GM23338 (cell line): ENCODE measurements around the gene PSMA7. TPM values are rescaled to one million over a fixed set of nuclear protein-coding genes. Genes with fewer than 3 reads are reported as not detected.

Source experiments
- ATAC-seq: fragments of 200-7000 bp; cut with Tn5 transposase; 3 replicates; pipeline ENCODE4 v1.9.1; 2020
- DNase-seq: peaks from one replicate; pipeline ENCODE4 v3.0.0-alpha.2; 2015; ENCODE audit warnings: low spot score
- H2AFZ ChIP-seq: fragments of 200-600 bp; sonication (generic); 2 replicates; pipeline ENCODE4 v1.8.0; 2016; ENCODE audit warnings: antibody characterized with exemption, mild to moderate bottlenecking, moderate library complexity
- H3F3A ChIP-seq: fragments of 200-600 bp; sonication (generic); replicated peaks from 2 replicates; pipeline ENCODE4 v1.8.0; 2017; ENCODE audit warnings: antibody characterized with exemption, mixed run types, low read depth
- H3K27ac ChIP-seq: fragments of 200-600 bp; sonication (generic); 2 replicates; pipeline ENCODE4 v1.6.1; 2016; ENCODE audit warnings: low read depth
- H3K27me3 ChIP-seq: fragments of 200-600 bp; sonication (generic); 2 replicates; pipeline ENCODE4 v1.8.0; 2016; ENCODE audit warnings: mild to moderate bottlenecking, mixed run types, moderate library complexity; ENCODE audit not compliant: insufficient read depth
- H3K36me3 ChIP-seq: fragments of 200-600 bp; sonication (generic); 2 replicates; pipeline ENCODE4 v1.8.0; 2016; ENCODE audit warnings: mild to moderate bottlenecking; ENCODE audit not compliant: insufficient read depth
- H3K4me1 ChIP-seq: fragments of 200-600 bp; sonication (generic); 2 replicates; pipeline ENCODE4 v1.8.0; 2016; ENCODE audit warnings: mild to moderate bottlenecking, moderate library complexity; ENCODE audit not compliant: insufficient read depth
- H3K4me2 ChIP-seq: fragments of 200-600 bp; sonication (generic); 2 replicates; pipeline ENCODE4 v1.7.1; 2017; ENCODE audit warnings: mixed run types
- H3K4me3 ChIP-seq: fragments of 200-600 bp; sonication (generic); 2 replicates; pipeline ENCODE4 v1.6.1; 2016; ENCODE audit warnings: mixed run types
- H3K79me2 ChIP-seq: fragments of 200-600 bp; sonication (generic); replicated peaks from 2 replicates; pipeline ENCODE4 v1.8.0; 2017; ENCODE audit warnings: mild to moderate bottlenecking; ENCODE audit not compliant: insufficient read depth
- H3K9me2 ChIP-seq: fragments of 200-600 bp; sonication (generic); 2 replicates; pipeline ENCODE4 v1.8.0; 2017; ENCODE audit not compliant: insufficient read depth
- H4K20me1 ChIP-seq: fragments of 200-600 bp; sonication (generic); replicated peaks from 2 replicates; pipeline ENCODE4 v1.8.0; 2017; ENCODE audit warnings: mild to moderate bottlenecking; ENCODE audit not compliant: insufficient read depth
- H3K27ac Mint-ChIP-seq: 2 replicates; pipeline ENCODE4 v1.8.0; 2020; ENCODE audit warnings: inconsistent platforms, mild to moderate bottlenecking, moderate library complexity, mixed read lengths
- H3K27me3 Mint-ChIP-seq: 3 replicates; pipeline ENCODE4 v1.8.0; 2022; ENCODE audit warnings: low read depth, mild to moderate bottlenecking, moderate library complexity, mixed read lengths, inconsistent platforms; ENCODE audit not compliant: insufficient read depth, poor library complexity
- H3K36me3 Mint-ChIP-seq: 3 replicates; pipeline ENCODE4 v1.8.0; 2021; ENCODE audit warnings: low read depth, mild to moderate bottlenecking, inconsistent platforms, moderate library complexity, mixed read lengths
- H3K4me1 Mint-ChIP-seq: 3 replicates; pipeline ENCODE4 v1.8.0; 2020; ENCODE audit warnings: mild to moderate bottlenecking, inconsistent platforms, mixed read lengths
- H3K4me3 Mint-ChIP-seq: 3 replicates; pipeline ENCODE4 v1.8.0; 2021; ENCODE audit warnings: moderate library complexity, mild to moderate bottlenecking, inconsistent platforms, mixed read lengths
- H3K9me3 Mint-ChIP-seq: 3 replicates; pipeline ENCODE4 v1.8.0; 2020; ENCODE audit warnings: moderate library complexity, mild to moderate bottlenecking, inconsistent platforms, mixed read lengths
- CTCF ChIP-seq, 2 experiments: fragments of 200-600 bp in 1 of 2; sonication (generic) in 1 of 2; conservative IDR thresholded peaks; 2 replicates each; pipeline versions ENCODE4 v1.5.1 to v1.6.1; 2016 to 2017; ENCODE audit warnings: antibody characterized with exemption in 2 of 2, low read depth in 2 of 2, mild to moderate bottlenecking in 2 of 2, moderate library complexity in 1 of 2
- EZH2 ChIP-seq: fragments of 200-600 bp; sonication (generic); IDR thresholded peaks from one replicate; pipeline ENCODE4 v1.8.0; 2017; ENCODE audit warnings: antibody characterized with exemption, mild to moderate bottlenecking, low read depth; ENCODE audit not compliant: unreplicated experiment
- EZH2phosphoT487 ChIP-seq: fragments of 200-600 bp; sonication (generic); IDR thresholded peaks from one replicate; pipeline ENCODE4 v1.8.1; 2018; ENCODE audit warnings: antibody characterized with exemption; ENCODE audit not compliant: unreplicated experiment
- JUNB ChIP-seq: IDR thresholded peaks from one replicate; pipeline ENCODE4 v1.6.1; 2016; ENCODE audit warnings: antibody characterized with exemption; ENCODE audit not compliant: unreplicated experiment
- NANOG ChIP-seq: IDR thresholded peaks from 2 replicates; pipeline ENCODE4 v1.6.1; 2016; ENCODE audit warnings: antibody characterized with exemption, borderline replicate concordance
- POLR2AphosphoS5 ChIP-seq: IDR thresholded peaks from 2 replicates; pipeline ENCODE4 v1.6.1; 2016; ENCODE audit warnings: antibody characterized with exemption, low read depth
- ZNF114 ChIP-seq: fragments of 250-450 bp; sonication (Bioruptor Pico); IDR thresholded peaks from 2 replicates; pipeline ENCODE4 v1.5.0; 2020; ENCODE audit warnings: mild to moderate bottlenecking, moderate library complexity
- ZNF331 ChIP-seq: fragments of 250-450 bp; sonication (Bioruptor Pico); IDR thresholded peaks from 2 replicates; pipeline ENCODE4 v1.5.0; 2020; ENCODE audit warnings: low read depth, mild to moderate bottlenecking, moderate library complexity
- polyA plus RNA-seq: library from polyadenylated mRNA; unstranded; fragments of >200 nt; fragmentation: Nextera tagmentation; extraction: Ambion mirVana; gene quantifications from 2 replicates; pipeline ENCODE4 v1.2.1, GENCODE V29; 2016
- total RNA-seq: library from RNA; depleted of rRNA; stranded (reverse); fragments of >200 nt; shearing (Covaris generic); gene quantifications from 2 replicates; pipeline ENCODE4 v1.2.3, GENCODE V29; 2014
- TF ChIP-seq, protein P1 (sequence below): IDR thresholded peaks from 2 replicates; pipeline ENCODE4 v1.6.1; 2016; ENCODE audit warnings: antibody characterized with exemption

The PSMA7 gene
- total and polyA plus RNA-seq, 2 experiments from 2014 or later = 357 to 628 TPM

- no peak overlapping the region for H3K4me2 ChIP-seq
- peaks cover 20% of the 10 kb centered on the region; the same call in 1 of the 2 replicates for H3K79me2 ChIP-seq
- H3K4me1 ChIP-seq = no peaks in the 10 kb centered on the region
- Mint-ChIP-seq H3K4me3 (no peak overlapping the region), H3K9me3 (no peaks in the 10 kb centered on the region; the same call in 2 of the 3 replicates), H3K27me3 (peaks cover 14% of the 10 kb centered on the region), H3K4me1 (peaks cover 2% of the 10 kb centered on the region; the same call in 1 of the 3 replicates), H3K36me3 (peaks cover 96% of the 10 kb centered on the region), H3K27ac (no peak overlapping the region)
- H3F3A ChIP-seq = peaks cover 29% of the 10 kb centered on the region
- no peaks in the 10 kb centered on the region for H3K27me3 ChIP-seq
- H3K36me3 ChIP-seq = peaks cover 54% of the 10 kb centered on the region
- DNase-seq = no peak
- H4K20me1 ChIP-seq = peaks cover 39% of the 10 kb centered on the region
- H3K4me3 ChIP-seq = no peak overlapping the region
- TF ChIP-seq, protein P1, sequence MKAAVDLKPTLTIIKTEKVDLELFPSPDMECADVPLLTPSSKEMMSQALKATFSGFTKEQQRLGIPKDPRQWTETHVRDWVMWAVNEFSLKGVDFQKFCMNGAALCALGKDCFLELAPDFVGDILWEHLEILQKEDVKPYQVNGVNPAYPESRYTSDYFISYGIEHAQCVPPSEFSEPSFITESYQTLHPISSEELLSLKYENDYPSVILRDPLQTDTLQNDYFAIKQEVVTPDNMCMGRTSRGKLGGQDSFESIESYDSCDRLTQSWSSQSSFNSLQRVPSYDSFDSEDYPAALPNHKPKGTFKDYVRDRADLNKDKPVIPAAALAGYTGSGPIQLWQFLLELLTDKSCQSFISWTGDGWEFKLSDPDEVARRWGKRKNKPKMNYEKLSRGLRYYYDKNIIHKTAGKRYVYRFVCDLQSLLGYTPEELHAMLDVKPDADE = no peak
- TF ChIP-seq NANOG (no peak), ZNF114 (no peak), POLR2AphosphoS5 (peak; percentile 30; the same call in 1 of the 2 replicates), CTCF (conservative IDR thresholded peaks at IDR 0.05; ENCODE audit: low read depth in 2 of 2) (no peak), ZNF331 (CRISPR knock-in tag) (no peak), EZH2 (no peak), EZH2phosphoT487 (no peak)
- H2AFZ ChIP-seq = no peak overlapping the region
- no peak for ATAC-seq
- H3K9me2 ChIP-seq = no peaks in the 10 kb centered on the region
- no peak overlapping the region for H3K27ac ChIP-seq
These were observed 8.4 kb downstream of the PSMA7 start for GRCh38 chr20:62134735-62135231.

DNA sequence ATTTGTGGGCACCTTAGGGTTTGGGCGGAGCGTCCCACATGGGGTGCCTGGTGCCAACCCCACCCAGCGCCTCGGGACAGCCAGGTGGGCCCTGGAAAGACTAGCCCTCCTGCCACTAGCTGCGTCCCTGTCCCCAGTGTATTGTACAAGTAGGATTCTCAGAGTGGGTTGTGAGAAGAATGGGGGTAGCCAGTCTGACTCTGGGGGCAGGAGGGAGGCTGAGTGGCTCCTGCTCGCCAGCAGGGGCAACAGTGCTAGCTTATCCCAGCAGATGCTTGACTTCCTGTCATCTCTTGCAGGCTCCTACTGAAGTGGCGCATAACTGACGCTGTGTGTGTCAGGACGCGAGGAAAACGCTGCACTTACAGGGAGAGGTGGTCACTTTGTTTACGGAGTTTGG is 9.3 kb downstream of the PSMA7 start:
- Mint-ChIP-seq H3K36me3 (peaks cover 96% of the 10 kb centered on the region), H3K4me1 (peaks cover 2% of the 10 kb centered on the region; the same call in 1 of the 3 replicates), H3K4me3 (no peak overlapping the region), H3K27ac (peak overlapping the region; percentile 88; the same call in 1 of the 2 replicates), H3K27me3 (peaks cover 12% of the 10 kb centered on the region), H3K9me3 (no peaks in the 10 kb centered on the region; the same call in 2 of the 3 replicates)
- Histone ChIP-seq H3K4me3 (no peak overlapping the region), H3K9me2 (no peaks in the 10 kb centered on the region), H3K27ac (0 out of 2 replicates have a peak overlapping the region, but pooled peaks have one; percentile 32), H4K20me1 (peaks cover 35% of the 10 kb centered on the region), H3K27me3 (no peaks in the 10 kb centered on the region), H3K36me3 (peaks cover 54% of the 10 kb centered on the region), H2AFZ (no peak overlapping the region), H3F3A (peaks cover 21% of the 10 kb centered on the region), H3K4me2 (no peak overlapping the region), H3K79me2 (peaks cover 13% of the 10 kb centered on the region; the same call in 1 of the 2 replicates), H3K4me1 (no peaks in the 10 kb centered on the region)
- DNase-seq = peak; percentile 55
- TF ChIP-seq CTCF (conservative IDR thresholded peaks at IDR 0.05; ENCODE audit: low read depth in 2 of 2) = peak; percentile 20 to 31; a peak in 2 of 4 replicates
- no peak for TF ChIP-seq JUNB
- TF ChIP-seq POLR2AphosphoS5 = no peak
- ATAC-seq = peak; percentile 57
